ENCODE results near the gene ABHD8.

- TF ChIP-seq CTCF (IDR thresholded peaks at IDR 0.05) (no peak), EZH2 (IDR thresholded peaks at IDR 0.05; ENCODE audit: borderline replicate concordance, insufficient read depth, low read depth, low read length, poor library complexity, severe bottlenecking) (no peak)
These were observed 20.2 kb upstream of the ABHD8 start for GRCh38 chr19:17323300-17323963.
